NCI-H345 treated with DMSO at 0.1 percent for 48 hours (cell line): ENCODE data around the gene BPIFB3.
A peak's percentile ranks its signal among the peaks of the same experiment; 100 is the strongest.
"Not testable (repeated sequence)": the region's sequence is repeated elsewhere in the genome, so short reads cannot be mapped to it uniquely, and the experiment has no call there.

Experiments
- DNase-seq: peaks from one replicate; lab custom pipeline; 2025; ENCODE audit not compliant: unreplicated experiment; lab: John Stamatoyannopoulos, UW

The BPIFB3 gene

GRCh38 chr20:33083544-33084340, 30.0 kb downstream of the BPIFB3 start:
- DNase-seq: no peak

GRCh38 chr20:33084722-33085121, 31.0 kb downstream of the BPIFB3 start:
- DNase-seq: no peak

GRCh38 chr20:33086052-33086722, 32.5 kb downstream of the BPIFB3 start:
- no peak for DNase-seq

GRCh38 chr20:33091147-33091546, 37.4 kb downstream of the BPIFB3 start:
- DNase-seq: no peak

- DNase-seq: no peak
These were observed 38.0 kb downstream of the BPIFB3 start for GRCh38 chr20:33091693-33092092.

- DNase-seq: no peak
These were observed 38.7 kb downstream of the BPIFB3 start for GRCh38 chr20:33092361-33092760.

- no peak for DNase-seq
These were observed 39.4 kb downstream of the BPIFB3 start for GRCh38 chr20:33093074-33093473.

GRCh38 chr20:33093582-33093981, 39.9 kb downstream of the BPIFB3 start:
- DNase-seq: no peak

- DNase-seq: no peak
These were observed 41.5 kb downstream of the BPIFB3 start for GRCh38 chr20:33095249-33095648.

- DNase-seq: peak; percentile 27
These were observed 42.3 kb downstream of the BPIFB3 start for GRCh38 chr20:33095902-33096584.

- DNase-seq: no peak
These were observed 43.3 kb downstream of the BPIFB3 start for GRCh38 chr20:33097001-33097400.

GRCh38 chr20:33099843-33100538, 46.3 kb downstream of the BPIFB3 start:
- DNase-seq: no peak

- no peak for DNase-seq
These were observed 49.9 kb downstream of the BPIFB3 start for GRCh38 chr20:33103556-33103955.

- DNase-seq: no peak
These were observed 50.6 kb downstream of the BPIFB3 start for GRCh38 chr20:33104336-33104735.

- DNase-seq: no peak
These were observed 51.7 kb downstream of the BPIFB3 start for GRCh38 chr20:33105316-33105924.

GRCh38 chr20:33106058-33106620, 52.4 kb downstream of the BPIFB3 start:
- DNase-seq: not testable (repeated sequence)

- no peak for DNase-seq
These were observed 55.0 kb downstream of the BPIFB3 start for GRCh38 chr20:33108661-33109060.

- no peak for DNase-seq
These were observed 56.6 kb downstream of the BPIFB3 start for GRCh38 chr20:33110147-33110825.

GRCh38 chr20:33111306-33111705, 57.6 kb downstream of the BPIFB3 start:
- no peak for DNase-seq
